ENCODE results near the gene MBD5.

MBD5 gene

GRCh38 chr2:148519013-148519412 is 498.1 kb downstream of the MBD5 start:
- intact Hi-C loops (cut with DNase I; ENCODE audit: low total_unique reads): loop anchor here (10.0 kb wide), 1 partner anchor 534 kb away; no protein-coding TSS in a partner anchor
- TF ChIP-seq, protein P1, sequence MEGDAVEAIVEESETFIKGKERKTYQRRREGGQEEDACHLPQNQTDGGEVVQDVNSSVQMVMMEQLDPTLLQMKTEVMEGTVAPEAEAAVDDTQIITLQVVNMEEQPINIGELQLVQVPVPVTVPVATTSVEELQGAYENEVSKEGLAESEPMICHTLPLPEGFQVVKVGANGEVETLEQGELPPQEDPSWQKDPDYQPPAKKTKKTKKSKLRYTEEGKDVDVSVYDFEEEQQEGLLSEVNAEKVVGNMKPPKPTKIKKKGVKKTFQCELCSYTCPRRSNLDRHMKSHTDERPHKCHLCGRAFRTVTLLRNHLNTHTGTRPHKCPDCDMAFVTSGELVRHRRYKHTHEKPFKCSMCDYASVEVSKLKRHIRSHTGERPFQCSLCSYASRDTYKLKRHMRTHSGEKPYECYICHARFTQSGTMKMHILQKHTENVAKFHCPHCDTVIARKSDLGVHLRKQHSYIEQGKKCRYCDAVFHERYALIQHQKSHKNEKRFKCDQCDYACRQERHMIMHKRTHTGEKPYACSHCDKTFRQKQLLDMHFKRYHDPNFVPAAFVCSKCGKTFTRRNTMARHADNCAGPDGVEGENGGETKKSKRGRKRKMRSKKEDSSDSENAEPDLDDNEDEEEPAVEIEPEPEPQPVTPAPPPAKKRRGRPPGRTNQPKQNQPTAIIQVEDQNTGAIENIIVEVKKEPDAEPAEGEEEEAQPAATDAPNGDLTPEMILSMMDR (IDR thresholded peaks at IDR 0.05): no peak
- no peaks in the 10 kb centered on the region for H3K27me3 ChIP-seq

GRCh38 chr2:148521181-148521580 is 500.3 kb downstream of the MBD5 start:
- H3K27me3 ChIP-seq: no peaks in the 10 kb centered on the region
- intact Hi-C loops (cut with DNase I; ENCODE audit: low total_unique reads): no loop called here
- H3K4me3 ChIP-seq: no peak overlapping the region
- peaks cover 0 to 6% (median under 1%) of the 10 kb centered on the region in 4 donors for H3K4me1 ChIP-seq
- no peaks in the 10 kb centered on the region for H3K36me3 ChIP-seq
- TF ChIP-seq, protein P1 (IDR thresholded peaks at IDR 0.05): no peak
- no peak for DNase-seq
- H3K9me3 ChIP-seq: no peaks in the 10 kb centered on the region
- H3K27ac ChIP-seq: no peak overlapping the region

More at GRCh38 chr2:148519013-148519412, 498.1 kb downstream of the MBD5 start:
- no peak for DNase-seq
- Histone ChIP-seq H3K9me3 (no peaks in the 10 kb centered on the region), H3K27ac (no peak overlapping the region), H3K36me3 (no peaks in the 10 kb centered on the region), H3K4me1 (peaks cover 0 to 18% (median 3%) of the 10 kb centered on the region in 4 donors), H3K4me3 (no peak overlapping the region)

- Histone ChIP-seq H3K4me3 (no peak overlapping the region), H3K27me3 (no peaks in the 10 kb centered on the region), H3K27ac (no peak overlapping the region), H3K9me3 (no peaks in the 10 kb centered on the region), H3K4me1 (no peaks in the 10 kb centered on the region), H3K36me3 (no peaks in the 10 kb centered on the region)
- intact Hi-C loops (cut with DNase I; ENCODE audit: low total_unique reads): no loop called here
- TF ChIP-seq, protein P1 (IDR thresholded peaks at IDR 0.05): no peak
- DNase-seq: no peak
These were observed 502.4 kb downstream of the MBD5 start for GRCh38 chr2:148523315-148523714.

GRCh38 chr2:148524519-148524919 is 503.6 kb downstream of the MBD5 start:
- H3K27ac ChIP-seq: no peak overlapping the region
- H3K36me3 ChIP-seq: no peaks in the 10 kb centered on the region
- H3K27me3 ChIP-seq: no peaks in the 10 kb centered on the region
- DNase-seq: no peak
- intact Hi-C loops (cut with DNase I; ENCODE audit: low total_unique reads): loop anchor here (2.0 kb wide), 1 partner anchor 22 kb away; no protein-coding TSS in a partner anchor
- TF ChIP-seq, protein P1 (IDR thresholded peaks at IDR 0.05): no peak
- no peak overlapping the region for H3K4me3 ChIP-seq
- no peaks in the 10 kb centered on the region for H3K4me1 ChIP-seq
- H3K9me3 ChIP-seq: no peaks in the 10 kb centered on the region

- intact Hi-C loops (cut with DNase I; ENCODE audit: low total_unique reads): loop anchor here (2.0 kb wide), 1 partner anchor 22 kb away; no protein-coding TSS in a partner anchor
These were observed 504.2 kb downstream of the MBD5 start for GRCh38 chr2:148525130-148525529.

More at GRCh38 chr2:148525130-148525529, 504.2 kb downstream of the MBD5 start:
- DNase-seq: no peak
- Histone ChIP-seq H3K4me1 (no peaks in the 10 kb centered on the region), H3K36me3 (no peaks in the 10 kb centered on the region), H3K4me3 (no peak overlapping the region), H3K9me3 (no peaks in the 10 kb centered on the region), H3K27ac (no peak overlapping the region), H3K27me3 (no peaks in the 10 kb centered on the region)
- TF ChIP-seq, protein P1 (IDR thresholded peaks at IDR 0.05): no peak

All from tibial artery (tissue), 4 donors.